HUES48 (cell line): ENCODE data around the gene EZR.
A peak's percentile ranks its signal among the peaks of the same experiment; 100 is the strongest.

ENCODE experiments used
- H3K27ac ChIP-seq: one replicate; pipeline ENCODE4 v1.7.0; 2013; ENCODE audit warnings: low read depth, low read length, inconsistent platforms
- H3K27me3 ChIP-seq: 2 replicates; pipeline ENCODE4 v1.6.1; 2013; ENCODE audit warnings: mild to moderate bottlenecking, low read length; ENCODE audit not compliant: control insufficient read depth, insufficient read depth
- H3K36me3 ChIP-seq: 2 replicates; pipeline ENCODE4 v1.6.1; 2013; ENCODE audit warnings: low read length; ENCODE audit not compliant: control insufficient read depth, insufficient read depth
- H3K4me1 ChIP-seq: 2 replicates; pipeline ENCODE4 v1.6.1; 2013; ENCODE audit warnings: mild to moderate bottlenecking, low read length; ENCODE audit not compliant: control insufficient read depth, insufficient read depth
- H3K4me3 ChIP-seq: 2 replicates; pipeline ENCODE4 v1.5.1; 2013; ENCODE audit warnings: mild to moderate bottlenecking, low read depth, low read length
- H3K9ac ChIP-seq: 2 replicates; pipeline ENCODE4 v1.6.1; 2013; ENCODE audit warnings: mild to moderate bottlenecking, low read depth, low read length, moderate library complexity
- H3K9me3 ChIP-seq: 2 replicates; pipeline ENCODE4 v1.6.1; 2013; ENCODE audit warnings: low read length; ENCODE audit not compliant: control insufficient read depth, insufficient read depth

The EZR gene

DNA sequence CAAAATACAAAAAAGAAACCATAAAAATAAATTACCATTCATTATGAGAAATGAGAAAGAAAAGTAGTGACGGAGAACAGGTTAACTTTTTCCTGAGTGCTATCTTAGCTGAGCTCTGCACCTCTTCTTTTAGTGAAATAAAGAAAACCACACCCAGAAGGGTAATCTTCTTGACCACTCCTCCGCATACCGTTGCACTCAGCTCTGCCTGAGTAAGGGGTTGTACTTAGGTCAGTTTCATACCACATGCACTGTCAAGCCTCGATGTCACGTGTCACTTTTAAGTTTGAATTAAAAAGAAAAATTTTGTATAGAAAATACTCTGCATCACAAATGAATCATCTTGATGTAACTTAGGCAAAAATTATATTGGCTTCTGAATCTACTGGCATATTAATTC is 2.8 kb downstream of the EZR start:
- Histone ChIP-seq H3K9ac (no peak overlapping the region), H3K4me1 (peaks cover 48% of the 10 kb centered on the region)

GRCh38 chr6:158815907-158816306 is 3.3 kb downstream of the EZR start:
- Histone ChIP-seq H3K9ac (no peak overlapping the region), H3K27ac (no peak overlapping the region), H3K4me3 (peak overlapping the region; percentile 89)

More for the DNA sequence above, 2.8 kb downstream of the EZR start:
- H3K9me3 ChIP-seq = 0 out of 2 replicates have a peak, but pooled peaks cover 2% of the 10 kb centered on the region
- H3K36me3 ChIP-seq = peaks cover 61% of the 10 kb centered on the region
- H3K27me3 ChIP-seq = peaks cover 8% of the 10 kb centered on the region
- no peak overlapping the region for H3K27ac ChIP-seq
- H3K4me3 ChIP-seq = peak overlapping the region; percentile 89

DNA sequence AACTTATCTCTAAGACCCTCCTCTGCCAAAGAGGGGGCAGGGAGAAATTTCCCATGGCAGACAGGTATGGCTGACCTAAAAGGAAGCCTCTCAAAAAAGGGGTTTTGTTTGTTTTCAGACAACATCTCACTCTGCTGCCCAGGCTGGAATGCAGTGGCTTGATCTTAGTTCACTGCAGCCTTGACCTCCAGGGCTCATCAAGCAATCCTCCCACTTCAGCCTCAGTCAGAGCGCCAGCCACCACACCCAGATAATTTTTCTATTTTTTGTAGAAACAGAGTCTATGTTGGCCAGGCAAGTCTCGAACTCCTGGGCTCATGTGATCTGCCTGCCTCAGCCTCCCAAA is 3.8 kb downstream of the EZR start:
- H3K36me3 ChIP-seq = peaks cover 71% of the 10 kb centered on the region
- H3K9me3 ChIP-seq = 0 out of 2 replicates have a peak, but pooled peaks cover 2% of the 10 kb centered on the region
- no peak overlapping the region for H3K9ac ChIP-seq
- H3K27ac ChIP-seq = peak overlapping the region; percentile 29
- H3K4me1 ChIP-seq = peaks cover 57% of the 10 kb centered on the region
- peaks cover 7% of the 10 kb centered on the region for H3K27me3 ChIP-seq
- H3K4me3 ChIP-seq = peak overlapping the region; percentile 89

More at GRCh38 chr6:158815907-158816306, 3.3 kb downstream of the EZR start:
- peaks cover 65% of the 10 kb centered on the region for H3K36me3 ChIP-seq
- H3K4me1 ChIP-seq = peaks cover 53% of the 10 kb centered on the region
- 0 out of 2 replicates have a peak, but pooled peaks cover 2% of the 10 kb centered on the region for H3K9me3 ChIP-seq
- peaks cover 8% of the 10 kb centered on the region for H3K27me3 ChIP-seq

- Histone ChIP-seq H3K4me1 (peaks cover 80% of the 10 kb centered on the region), H3K4me3 (no peak overlapping the region), H3K9me3 (no peaks in the 10 kb centered on the region), H3K36me3 (peaks cover 94% of the 10 kb centered on the region), H3K27me3 (no peaks in the 10 kb centered on the region), H3K27ac (no peak overlapping the region), H3K9ac (no peak overlapping the region)
These were observed 6.1 kb downstream of the EZR start for GRCh38 chr6:158813032-158813431.

- Histone ChIP-seq H3K4me1 (peaks cover 84% of the 10 kb centered on the region), H3K9ac (no peak overlapping the region), H3K27ac (no peak overlapping the region), H3K4me3 (no peak overlapping the region), H3K27me3 (no peaks in the 10 kb centered on the region), H3K36me3 (peaks cover 97% of the 10 kb centered on the region), H3K9me3 (no peaks in the 10 kb centered on the region)
These were observed 6.6 kb downstream of the EZR start for GRCh38 chr6:158812611-158813010.

- peaks cover 85% of the 10 kb centered on the region for H3K36me3 ChIP-seq
- no peaks in the 10 kb centered on the region for H3K9me3 ChIP-seq
- no peak overlapping the region for H3K27ac ChIP-seq
- peaks cover 91% of the 10 kb centered on the region for H3K4me1 ChIP-seq
- no peak overlapping the region for H3K4me3 ChIP-seq
- no peaks in the 10 kb centered on the region for H3K27me3 ChIP-seq
- H3K9ac ChIP-seq = no peak overlapping the region
These were observed 8.7 kb downstream of the EZR start for GRCh38 chr6:158810155-158811095.

DNA sequence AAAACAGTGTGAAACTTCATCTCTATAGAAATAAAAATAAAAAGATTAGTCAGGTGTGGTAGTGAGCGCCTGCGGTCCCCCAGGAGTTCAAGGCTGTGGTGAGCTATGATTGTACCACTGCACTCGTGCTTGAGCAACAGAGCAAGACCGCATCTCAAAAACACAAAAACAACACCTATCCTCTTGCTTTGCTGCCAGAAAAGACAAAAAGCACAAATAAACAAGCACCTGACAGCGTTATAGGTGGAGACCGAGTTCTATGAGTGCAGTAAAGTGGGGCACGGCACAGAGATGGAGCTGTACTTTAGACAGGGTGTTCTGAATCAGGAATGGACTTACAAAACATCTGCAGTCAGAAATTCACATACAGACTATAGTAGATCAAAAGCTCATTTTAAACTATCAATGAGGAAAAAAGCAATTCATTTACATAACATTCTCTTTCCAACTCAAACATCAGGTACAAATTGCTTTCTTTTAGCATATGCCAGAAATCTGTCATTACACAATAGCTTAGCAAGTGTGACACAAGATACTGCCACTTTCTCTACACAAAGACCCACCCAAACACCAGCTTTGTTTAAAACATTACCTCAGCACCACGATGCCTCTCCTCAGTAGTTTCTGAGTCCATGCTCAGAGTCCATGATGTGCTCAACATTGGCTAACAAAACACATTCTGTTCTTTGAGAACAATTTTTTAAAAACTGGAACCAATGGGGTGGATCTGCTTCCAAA is 10.1 kb downstream of the EZR start:
- no peak overlapping the region for H3K27ac ChIP-seq
- H3K9me3 ChIP-seq = no peaks in the 10 kb centered on the region
- peaks cover 85% of the 10 kb centered on the region for H3K4me1 ChIP-seq
- peaks cover 76% of the 10 kb centered on the region for H3K36me3 ChIP-seq
- H3K9ac ChIP-seq = no peak overlapping the region
- H3K27me3 ChIP-seq = no peaks in the 10 kb centered on the region
- no peak overlapping the region for H3K4me3 ChIP-seq

DNA sequence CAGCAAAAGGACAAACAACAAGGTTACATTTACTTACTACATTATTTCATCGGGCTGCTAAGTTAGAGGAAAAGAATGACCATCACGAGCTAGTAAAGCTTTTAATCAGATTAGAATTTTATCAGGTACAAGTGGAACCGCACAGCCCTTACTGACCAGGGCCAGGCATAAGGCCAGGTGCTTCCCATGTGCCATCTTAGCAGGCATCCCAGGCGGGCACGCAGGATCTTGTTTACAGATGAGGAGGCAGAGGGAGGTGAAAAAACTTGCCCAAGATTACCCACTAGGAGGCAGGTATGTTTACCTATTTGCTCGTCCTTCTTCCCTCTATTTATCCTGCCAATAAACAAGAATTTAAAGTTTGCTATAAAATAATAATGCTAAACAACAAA is 10.7 kb downstream of the EZR start:
- no peak overlapping the region for H3K27ac ChIP-seq
- no peak overlapping the region for H3K9ac ChIP-seq
- no peaks in the 10 kb centered on the region for H3K27me3 ChIP-seq
- no peak overlapping the region for H3K4me3 ChIP-seq
- peaks cover 72% of the 10 kb centered on the region for H3K36me3 ChIP-seq
- H3K4me1 ChIP-seq = peaks cover 85% of the 10 kb centered on the region
- no peaks in the 10 kb centered on the region for H3K9me3 ChIP-seq

- Histone ChIP-seq H3K4me3 (no peak overlapping the region), H3K9ac (no peak overlapping the region), H3K36me3 (peaks cover 68% of the 10 kb centered on the region), H3K9me3 (no peaks in the 10 kb centered on the region), H3K27me3 (no peaks in the 10 kb centered on the region), H3K27ac (no peak overlapping the region), H3K4me1 (peaks cover 84% of the 10 kb centered on the region)
These were observed 11.4 kb downstream of the EZR start for GRCh38 chr6:158807515-158808441.

- H3K9ac ChIP-seq = no peak overlapping the region
- H3K9me3 ChIP-seq = no peaks in the 10 kb centered on the region
- H3K36me3 ChIP-seq = peaks cover 55% of the 10 kb centered on the region
- no peak overlapping the region for H3K27ac ChIP-seq
- no peaks in the 10 kb centered on the region for H3K27me3 ChIP-seq
- H3K4me3 ChIP-seq = no peak overlapping the region
- peaks cover 64% of the 10 kb centered on the region for H3K4me1 ChIP-seq
These were observed 13.3 kb downstream of the EZR start for GRCh38 chr6:158805698-158806377.
